GM12873 (cell line): ENCODE measurements around the gene CBX4.

Source experiments
- CTCF ChIP-seq: IDR thresholded peaks from 2 replicates; pipeline ENCODE4 v1.5.1; 2012; ENCODE audit warnings: low read depth, mild to moderate bottlenecking, moderate library complexity, low read length, control low read depth; ENCODE audit not compliant: insufficient read depth; ENCODE audit errors: missing control alignments

Gene CBX4

GRCh38 chr17:79842656-79843473, 3.6 kb upstream of the CBX4 start:
- no peak for TF ChIP-seq CTCF

GRCh38 chr17:79842136-79842655, 3.0 kb upstream of the CBX4 start:
- no peak for TF ChIP-seq CTCF

DNA sequence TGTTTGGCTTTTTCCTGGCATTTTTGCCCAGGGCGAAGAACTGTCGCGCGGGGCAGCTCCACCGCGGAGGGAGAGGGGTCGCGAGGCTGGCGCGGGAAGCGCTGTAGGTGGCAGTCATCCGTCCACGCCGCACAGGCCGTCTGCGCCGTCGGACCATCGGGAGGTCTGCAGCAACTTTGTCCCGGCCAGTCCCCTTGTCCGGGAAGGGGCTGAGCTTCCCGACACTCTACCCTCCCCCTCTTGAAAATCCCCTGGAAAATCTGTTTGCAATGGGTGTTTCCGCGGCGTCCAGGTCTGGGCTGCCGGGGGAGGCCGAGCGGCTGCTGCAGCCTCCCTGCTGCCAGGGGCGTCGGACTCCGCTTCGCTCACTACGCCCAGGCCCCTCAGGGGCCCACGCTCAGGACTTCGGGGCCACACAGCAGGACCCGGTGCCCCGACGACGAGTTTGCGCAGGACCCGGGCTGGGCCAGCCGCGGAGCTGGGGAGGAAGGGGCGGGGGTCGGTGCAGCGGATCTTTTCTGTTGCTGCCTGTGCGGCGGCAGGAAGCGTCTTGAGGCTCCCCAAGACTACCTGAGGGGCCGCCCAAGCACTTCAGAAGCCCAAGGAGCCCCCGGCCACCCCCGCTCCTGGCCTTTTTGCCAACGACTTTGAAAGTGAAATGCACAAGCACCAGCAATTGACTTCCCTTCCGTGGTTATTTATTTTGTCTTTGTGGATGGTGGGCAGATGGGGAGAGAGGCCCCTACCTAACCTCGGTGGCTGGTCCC, 2.3 kb upstream of the CBX4 start:
- TF ChIP-seq CTCF = no peak

DNA sequence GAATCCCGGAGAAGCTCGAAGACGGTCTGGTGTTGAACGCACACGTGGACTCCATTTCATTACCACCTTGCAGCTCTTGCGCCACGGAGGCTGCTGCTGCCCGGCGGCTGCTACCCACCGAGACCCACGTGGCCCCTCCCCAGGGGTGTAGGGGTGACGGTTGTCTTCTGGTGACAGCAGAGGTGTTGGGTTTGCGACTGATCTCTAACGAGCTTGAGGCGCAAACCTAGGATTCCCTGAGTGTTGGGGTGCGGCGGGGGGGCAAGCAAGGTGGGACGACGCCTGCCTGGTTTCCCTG, 1.7 kb upstream of the CBX4 start:
- no peak for TF ChIP-seq CTCF

DNA sequence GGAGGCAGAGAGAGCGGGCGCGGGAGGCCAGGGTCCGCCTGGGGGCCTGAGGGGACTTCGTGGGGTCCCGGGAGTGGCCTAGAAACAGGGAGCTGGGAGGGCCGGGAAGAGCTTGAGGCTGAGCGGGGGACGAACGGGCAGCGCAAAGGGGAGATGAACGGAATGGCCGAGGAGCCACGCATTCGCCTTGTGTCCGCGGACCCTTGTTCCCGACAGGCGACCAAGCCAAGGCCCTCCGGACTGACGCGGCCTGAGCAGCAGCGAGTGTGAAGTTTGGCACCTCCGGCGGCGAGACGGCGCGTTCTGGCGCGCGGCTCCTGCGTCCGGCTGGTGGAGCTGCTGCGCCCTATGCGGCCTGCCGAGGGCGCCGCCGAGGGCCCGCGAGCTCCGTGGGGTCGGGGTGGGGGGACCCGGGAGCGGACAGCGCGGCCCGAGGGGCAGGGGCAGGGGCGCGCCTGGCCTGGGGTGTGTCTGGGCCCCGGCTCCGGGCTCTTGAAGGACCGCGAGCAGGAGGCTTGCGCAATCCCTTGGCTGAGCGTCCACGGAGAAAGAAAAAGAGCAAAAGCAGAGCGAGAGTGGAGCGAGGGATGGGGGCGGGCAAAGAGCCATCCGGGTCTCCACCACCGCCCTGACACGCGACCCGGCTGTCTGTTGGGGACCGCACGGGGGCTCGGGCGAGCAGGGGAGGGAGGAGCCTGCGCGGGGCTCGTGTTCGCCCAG, 1.2 kb upstream of the CBX4 start:
- TF ChIP-seq CTCF = peak; percentile 37

DNA sequence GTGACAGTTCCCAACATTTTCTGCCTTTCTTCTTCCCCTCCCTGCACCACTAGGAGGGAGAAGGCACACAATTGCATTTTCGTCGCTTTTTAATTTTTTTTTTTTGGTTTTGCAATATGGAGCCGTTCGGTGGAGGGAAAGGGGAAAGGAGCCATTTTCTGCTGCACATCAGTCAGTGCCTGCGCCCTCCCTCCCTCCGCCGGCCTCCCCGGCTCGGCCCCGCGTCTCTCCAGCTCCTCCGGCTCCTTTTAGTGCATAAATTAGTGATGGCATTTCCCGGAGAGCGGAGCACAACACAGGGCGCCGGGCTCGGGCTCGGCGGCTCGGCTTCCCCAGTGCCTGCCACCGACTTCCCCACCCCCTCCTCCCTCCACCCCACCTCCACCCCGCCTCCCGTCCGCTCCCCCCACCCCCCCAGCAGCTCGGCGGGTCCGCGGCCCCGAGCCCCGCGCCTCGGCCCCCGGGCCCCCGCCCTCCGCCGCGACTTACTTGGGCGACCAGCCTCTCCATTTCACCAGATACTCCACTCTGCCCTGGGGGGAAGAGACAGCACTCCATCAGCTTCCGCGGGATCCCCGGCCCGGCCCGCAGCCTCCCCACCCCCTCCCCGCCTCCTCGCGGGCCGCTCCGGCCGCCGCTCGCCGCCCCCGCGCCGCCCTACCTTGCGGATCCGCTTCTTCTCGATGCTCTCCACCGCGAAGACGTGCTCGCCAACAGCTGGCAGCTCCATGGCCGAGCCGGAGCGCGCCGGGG, 542 bp downstream of the CBX4 start:
- TF ChIP-seq CTCF = no peak
